Karpas-422 (cell line): Measurements from ENCODE around the gene KPNA1. TPM values are rescaled to one million over a fixed set of nuclear protein-coding genes. Genes with fewer than 3 reads are reported as not detected.
"Not testable (repeated sequence)": the region's sequence is repeated elsewhere in the genome, so short reads cannot be mapped to it uniquely, and the experiment has no call there.

Experiments used
- DNase-seq: peaks from one replicate; pipeline ENCODE4 v3.0.0-alpha.2; 2015
- H2AFZ ChIP-seq: fragments of 200-600 bp; sonication (generic); 2 replicates; pipeline ENCODE4 v1.6.1; 2014; ENCODE audit warnings: antibody characterized with exemption, low read length, mixed read lengths
- H3K27ac ChIP-seq: fragments of 200-600 bp; sonication (generic); 2 replicates; pipeline ENCODE4 v1.5.1; 2014; ENCODE audit warnings: mild to moderate bottlenecking, low read length, moderate library complexity
- H3K27me3 ChIP-seq: fragments of 200-600 bp; sonication (generic); 2 replicates; pipeline ENCODE4 v1.6.1; 2014; ENCODE audit warnings: low read length, mixed read lengths
- H3K36me3 ChIP-seq: fragments of 200-600 bp; sonication (generic); 2 replicates; pipeline ENCODE4 v1.6.1; 2014; ENCODE audit warnings: low read length, mixed read lengths; ENCODE audit not compliant: insufficient read depth
- H3K4me1 ChIP-seq: fragments of 200-600 bp; sonication (generic); 2 replicates; pipeline ENCODE4 v1.6.1; 2014; ENCODE audit warnings: mild to moderate bottlenecking, low read length, mixed read lengths
- H3K4me2 ChIP-seq: fragments of 200-600 bp; sonication (generic); 2 replicates; pipeline ENCODE4 v1.6.1; 2014; ENCODE audit warnings: low read length, low read depth, mild to moderate bottlenecking; ENCODE audit not compliant: poor library complexity, severe bottlenecking
- H3K4me3 ChIP-seq: fragments of 200-600 bp; sonication (generic); 2 replicates; pipeline ENCODE4 v1.5.1; 2014; ENCODE audit warnings: mild to moderate bottlenecking, antibody characterized with exemption, low read length, mixed read lengths
- H3K79me2 ChIP-seq: fragments of 200-600 bp; sonication (generic); 2 replicates; pipeline ENCODE4 v1.6.1; 2014; ENCODE audit warnings: mild to moderate bottlenecking, low read length, mixed read lengths
- H3K9ac ChIP-seq: fragments of 200-600 bp; sonication (generic); 2 replicates; pipeline ENCODE4 v1.6.0; 2014; ENCODE audit warnings: low read length
- H3K9me2 ChIP-seq: fragments of 200-600 bp; sonication (generic), shearing (Covaris generic); replicated peaks from 2 replicates; pipeline ENCODE4 v1.6.0; 2014; ENCODE audit warnings: mild to moderate bottlenecking, low read length, moderate library complexity; ENCODE audit not compliant: insufficient read depth
- H3K9me3 ChIP-seq: fragments of 300-700, 200-600 bp; sonication (generic); 2 replicates; pipeline ENCODE4 v1.6.1; 2014; ENCODE audit warnings: low read length, mixed read lengths
- H4K20me1 ChIP-seq: fragments of 200-600 bp; sonication (generic); 2 replicates; pipeline ENCODE4 v1.6.1; 2014; ENCODE audit warnings: mild to moderate bottlenecking, antibody characterized with exemption, low read length, low read depth; ENCODE audit not compliant: insufficient read depth
- total RNA-seq: library from RNA; depleted of rRNA; stranded (reverse); fragments of >200 nt; shearing (Covaris generic); gene quantifications from 2 replicates; pipeline ENCODE4 v1.2.3, GENCODE V29; 2014; ENCODE audit warnings: low replicate concordance

Gene KPNA1
- total RNA-seq, 1 experiment from 2014 or later = 67.1 TPM

- H2AFZ ChIP-seq = no peak overlapping the region
- no peaks in the 10 kb centered on the region for H4K20me1 ChIP-seq
- no peaks in the 10 kb centered on the region for H3K9me2 ChIP-seq
- H3K79me2 ChIP-seq = peaks cover 64% of the 10 kb centered on the region
- H3K9me3 ChIP-seq = no peaks in the 10 kb centered on the region
- no peak for DNase-seq
- no peak overlapping the region for H3K9ac ChIP-seq
- no peak overlapping the region for H3K27ac ChIP-seq
- H3K4me2 ChIP-seq = no peak overlapping the region
- H3K4me1 ChIP-seq = peaks cover 14% of the 10 kb centered on the region
- no peak overlapping the region for H3K4me3 ChIP-seq
- H3K27me3 ChIP-seq = no peaks in the 10 kb centered on the region
- peaks cover 20% of the 10 kb centered on the region; the same call in 1 of the 2 replicates for H3K36me3 ChIP-seq
Measured at GRCh38 chr3:122464659-122465058, 50.1 kb downstream of the KPNA1 start.

- H3K27ac ChIP-seq = no peak overlapping the region
- H3K9ac ChIP-seq = no peak overlapping the region
- no peak for DNase-seq
- H3K4me2 ChIP-seq = no peak overlapping the region
- H3K4me1 ChIP-seq = peaks cover 2% of the 10 kb centered on the region; the same call in 1 of the 2 replicates
- H3K36me3 ChIP-seq = peaks cover 27% of the 10 kb centered on the region; the same call in 1 of the 2 replicates
- no peak overlapping the region for H2AFZ ChIP-seq
- H3K79me2 ChIP-seq = peaks cover 60% of the 10 kb centered on the region
- no peaks in the 10 kb centered on the region for H3K9me2 ChIP-seq
- no peak overlapping the region for H3K4me3 ChIP-seq
- no peaks in the 10 kb centered on the region for H3K9me3 ChIP-seq
- H4K20me1 ChIP-seq = no peaks in the 10 kb centered on the region
- H3K27me3 ChIP-seq = no peaks in the 10 kb centered on the region
Measured at GRCh38 chr3:122462406-122462805, 52.3 kb downstream of the KPNA1 start.

GRCh38 chr3:122461806-122462205 is 52.9 kb downstream of the KPNA1 start:
- Histone ChIP-seq H3K27me3 (no peaks in the 10 kb centered on the region), H2AFZ (no peak overlapping the region), H3K4me2 (no peak overlapping the region), H4K20me1 (no peaks in the 10 kb centered on the region), H3K4me1 (0 out of 2 replicates have a peak, but pooled peaks cover under 1% of the 10 kb centered on the region), H3K79me2 (peaks cover 61% of the 10 kb centered on the region), H3K9ac (no peak overlapping the region), H3K36me3 (peaks cover 29% of the 10 kb centered on the region), H3K9me2 (no peaks in the 10 kb centered on the region), H3K9me3 (no peaks in the 10 kb centered on the region), H3K27ac (no peak overlapping the region), H3K4me3 (no peak overlapping the region)
- DNase-seq = no peak

GRCh38 chr3:122458992-122459391 is 55.7 kb downstream of the KPNA1 start:
- no peaks in the 10 kb centered on the region for H3K9me3 ChIP-seq
- H3K36me3 ChIP-seq = peaks cover 49% of the 10 kb centered on the region
- no peaks in the 10 kb centered on the region for H3K9me2 ChIP-seq
- H3K79me2 ChIP-seq = peaks cover 64% of the 10 kb centered on the region
- no peak overlapping the region for H3K4me2 ChIP-seq
- no peak overlapping the region for H2AFZ ChIP-seq
- no peaks in the 10 kb centered on the region for H3K27me3 ChIP-seq
- H3K4me1 ChIP-seq = 0 out of 2 replicates have a peak, but pooled peaks cover 3% of the 10 kb centered on the region
- H4K20me1 ChIP-seq = no peaks in the 10 kb centered on the region
- DNase-seq = peak; percentile 48
- H3K27ac ChIP-seq = no peak overlapping the region
- no peak overlapping the region for H3K4me3 ChIP-seq
- no peak overlapping the region for H3K9ac ChIP-seq

GRCh38 chr3:122457706-122458105 is 57.0 kb downstream of the KPNA1 start:
- H3K4me1 ChIP-seq = 0 out of 2 replicates have a peak, but pooled peaks cover 3% of the 10 kb centered on the region
- no peak overlapping the region for H2AFZ ChIP-seq
- no peak for DNase-seq
- peaks cover 62% of the 10 kb centered on the region for H3K79me2 ChIP-seq
- H3K9me2 ChIP-seq = no peaks in the 10 kb centered on the region
- no peaks in the 10 kb centered on the region for H3K27me3 ChIP-seq
- H3K4me2 ChIP-seq = no peak overlapping the region
- H3K27ac ChIP-seq = no peak overlapping the region
- peaks cover 42% of the 10 kb centered on the region for H3K36me3 ChIP-seq
- no peaks in the 10 kb centered on the region for H3K9me3 ChIP-seq
- no peak overlapping the region for H3K9ac ChIP-seq
- H3K4me3 ChIP-seq = no peak overlapping the region
- no peaks in the 10 kb centered on the region for H4K20me1 ChIP-seq

- H3K4me3 ChIP-seq = no peak overlapping the region
- H3K27ac ChIP-seq = no peak overlapping the region
- H3K9me2 ChIP-seq = no peaks in the 10 kb centered on the region
- DNase-seq = no peak
- H2AFZ ChIP-seq = no peak overlapping the region
- no peaks in the 10 kb centered on the region for H3K9me3 ChIP-seq
- no peak overlapping the region for H3K9ac ChIP-seq
- no peak overlapping the region for H3K4me2 ChIP-seq
- peaks cover 59% of the 10 kb centered on the region for H3K79me2 ChIP-seq
- no peaks in the 10 kb centered on the region for H4K20me1 ChIP-seq
- H3K27me3 ChIP-seq = no peaks in the 10 kb centered on the region
- H3K36me3 ChIP-seq = peaks cover 54% of the 10 kb centered on the region
- 0 out of 2 replicates have a peak, but pooled peaks cover 3% of the 10 kb centered on the region for H3K4me1 ChIP-seq
Measured at GRCh38 chr3:122456074-122456473, 58.7 kb downstream of the KPNA1 start.

- Histone ChIP-seq H3K79me2 (peaks cover 58% of the 10 kb centered on the region), H3K9ac (no peak overlapping the region), H3K4me2 (no peak overlapping the region), H2AFZ (no peak overlapping the region), H3K9me2 (no peaks in the 10 kb centered on the region), H4K20me1 (no peaks in the 10 kb centered on the region), H3K27me3 (no peaks in the 10 kb centered on the region), H3K4me3 (no peak overlapping the region), H3K9me3 (no peaks in the 10 kb centered on the region; the same call in 1 of the 2 replicates), H3K36me3 (peaks cover 60% of the 10 kb centered on the region), H3K27ac (no peak overlapping the region), H3K4me1 (no peaks in the 10 kb centered on the region)
- no peak for DNase-seq
Measured at GRCh38 chr3:122451371-122451770, 63.4 kb downstream of the KPNA1 start.

DNA sequence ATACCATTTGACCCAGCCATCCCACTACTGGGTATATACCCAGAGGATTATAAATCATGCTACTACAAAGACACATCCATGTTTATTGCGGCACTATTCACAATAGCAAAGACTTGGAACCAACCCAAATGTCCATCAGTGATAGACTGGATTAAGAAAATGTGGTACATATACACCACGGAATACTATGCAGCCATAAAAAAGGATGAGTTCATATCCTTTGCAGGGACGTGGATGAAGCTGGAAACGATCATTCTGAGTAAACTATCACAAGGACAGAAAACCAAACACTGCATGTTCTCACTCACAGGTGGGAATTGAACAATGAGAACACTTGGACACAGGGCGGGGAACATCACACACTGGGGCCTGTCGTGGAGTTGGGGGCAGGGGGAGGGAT is 66.5 kb downstream of the KPNA1 start:
- Histone ChIP-seq H3K79me2 (peaks cover 52% of the 10 kb centered on the region), H3K36me3 (peaks cover 52% of the 10 kb centered on the region)
- not testable (repeated sequence) for DNase-seq, H3K9me2 ChIP-seq, H3K4me1 ChIP-seq, H4K20me1 ChIP-seq, H3K4me3 ChIP-seq, H3K27ac ChIP-seq, H3K9me3 ChIP-seq, H3K9ac ChIP-seq, H2AFZ ChIP-seq, H3K27me3 ChIP-seq, H3K4me2 ChIP-seq

DNA sequence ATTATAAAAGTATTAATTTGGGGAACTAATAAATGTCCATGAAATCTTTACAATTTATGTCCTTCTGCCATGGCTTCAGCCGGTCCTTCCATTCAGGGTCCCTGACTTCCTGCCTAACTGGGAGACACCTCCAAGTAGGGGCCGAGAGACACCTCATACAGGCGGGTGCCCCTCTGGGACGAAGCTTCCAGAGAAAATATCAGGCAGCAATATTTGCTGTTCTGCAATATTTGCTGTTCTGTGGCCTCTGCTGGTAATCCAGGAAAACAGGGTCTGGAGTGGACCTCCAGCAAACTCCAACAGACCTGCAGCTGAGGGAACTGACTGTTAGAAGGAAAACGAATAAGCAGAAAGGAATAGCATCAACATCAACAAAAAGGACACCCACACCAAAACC is 70.2 kb downstream of the KPNA1 start:
- H2AFZ ChIP-seq, H3K27ac ChIP-seq, H4K20me1 ChIP-seq, H3K4me1 ChIP-seq, H3K4me2 ChIP-seq, H3K9ac ChIP-seq, H3K9me2 ChIP-seq, H3K4me3 ChIP-seq, DNase-seq, H3K27me3 ChIP-seq, H3K9me3 ChIP-seq: not testable (repeated sequence)
- peaks cover 38% of the 10 kb centered on the region for H3K79me2 ChIP-seq
- H3K36me3 ChIP-seq = peaks cover 54% of the 10 kb centered on the region
